HG03378 (cell line): ENCODE measurements around the gene STX3.
"Not testable (repeated sequence)": the region's sequence is repeated elsewhere in the genome, so short reads cannot be mapped to it uniquely, and the experiment has no call there.

Source experiments
- ATAC-seq: cut with Tn5 transposase; IDR thresholded peaks from one replicate; pipeline ENCODE4 v1.9.1; 2021; ENCODE audit warnings: mild to moderate bottlenecking, moderate library complexity; ENCODE audit not compliant: unreplicated experiment

Gene STX3

GRCh38 chr11:59756845-59757244 is 1.7 kb downstream of the STX3 start:
- ATAC-seq: peak; percentile 35

GRCh38 chr11:59758401-59759037 is 3.3 kb downstream of the STX3 start:
- no peak for ATAC-seq

DNA sequence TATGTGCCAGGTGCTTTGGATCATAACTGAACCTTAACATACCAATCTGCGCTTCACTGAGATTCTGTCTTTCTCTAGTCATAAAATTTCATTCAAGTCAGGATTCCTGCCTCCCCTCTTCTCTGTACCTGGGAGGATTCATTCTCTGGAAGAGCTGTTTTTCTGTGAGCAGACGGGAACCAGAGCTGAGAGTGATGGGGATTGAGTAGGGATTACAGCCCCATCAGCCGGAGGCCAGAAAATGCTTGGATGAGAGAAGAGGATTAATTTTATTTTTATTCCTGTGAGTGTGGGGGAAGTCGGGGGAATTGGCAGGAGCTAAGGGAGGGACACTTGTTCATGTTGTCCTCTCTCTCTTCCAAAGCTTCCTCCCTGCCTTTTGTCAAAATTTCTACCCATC is 4.7 kb downstream of the STX3 start:
- ATAC-seq: no peak

- no peak for ATAC-seq
Measured at GRCh38 chr11:59760771-59761170, 5.6 kb downstream of the STX3 start.

GRCh38 chr11:59761993-59762392 is 6.8 kb downstream of the STX3 start:
- ATAC-seq: no peak

- ATAC-seq: no peak
Measured at GRCh38 chr11:59765068-59765735, 10.0 kb downstream of the STX3 start.

GRCh38 chr11:59766542-59767224 is 11.5 kb downstream of the STX3 start:
- ATAC-seq: no peak

DNA sequence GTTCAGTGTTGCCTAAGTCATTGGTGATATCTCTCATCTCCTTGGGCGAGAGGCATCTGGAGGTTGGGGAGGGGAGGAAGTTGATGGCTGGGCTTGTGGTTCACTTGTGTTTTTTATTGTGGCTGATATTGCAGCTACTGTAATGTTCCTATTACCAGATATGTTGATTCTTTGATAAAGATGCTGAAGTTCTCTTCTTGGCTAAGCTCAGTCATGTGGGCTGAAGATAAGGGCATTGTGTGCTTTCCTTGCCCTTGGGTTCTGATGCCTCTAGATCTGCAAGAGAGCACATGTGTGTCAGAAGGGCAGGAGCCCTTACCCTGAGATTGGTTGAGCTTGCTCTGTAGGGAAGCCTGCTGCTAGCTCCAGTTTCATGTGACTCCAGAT is 12.0 kb downstream of the STX3 start:
- no peak for ATAC-seq

DNA sequence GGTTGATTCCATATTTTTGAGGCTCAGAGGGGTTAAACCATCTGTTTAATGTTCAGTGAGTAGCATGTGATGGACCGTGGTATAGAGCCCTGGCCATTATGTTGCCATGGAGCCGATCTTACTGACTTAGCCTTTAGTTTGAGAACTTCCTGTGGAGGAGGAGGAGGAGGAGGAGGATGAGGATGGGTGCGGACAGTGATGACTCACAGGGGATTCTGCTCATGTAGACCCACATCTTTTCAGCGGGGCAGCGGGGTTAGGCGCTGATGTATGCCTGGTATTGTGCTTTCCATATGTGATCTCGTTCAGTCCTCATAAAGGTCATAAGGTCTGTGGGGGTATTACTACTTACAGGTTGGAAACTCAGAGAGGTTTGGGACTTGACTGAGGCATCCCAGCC is 13.9 kb downstream of the STX3 start:
- no peak for ATAC-seq

- ATAC-seq: no peak
Measured at GRCh38 chr11:59769828-59770227, 14.7 kb downstream of the STX3 start.

GRCh38 chr11:59770319-59770718 is 15.1 kb downstream of the STX3 start:
- no peak for ATAC-seq

DNA sequence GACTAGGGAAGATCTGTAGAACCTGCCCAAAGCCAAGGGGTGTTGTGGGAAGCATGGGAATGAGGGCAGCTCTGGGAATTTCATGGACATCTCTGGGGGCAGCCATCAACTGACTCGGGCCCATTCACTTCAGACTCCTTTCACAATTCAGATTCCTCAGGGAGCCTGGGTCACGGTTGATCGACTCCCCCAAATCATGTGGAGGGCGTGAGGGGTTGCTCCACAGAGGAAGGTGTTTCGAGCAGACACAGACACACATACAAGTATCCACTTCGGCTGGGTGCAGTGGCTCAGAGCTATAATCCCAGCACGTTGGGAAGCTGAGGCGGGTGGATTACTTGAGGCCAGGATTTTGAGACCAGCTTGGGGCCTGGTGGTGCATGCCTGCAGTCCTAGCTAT is 15.7 kb downstream of the STX3 start:
- ATAC-seq: no peak

GRCh38 chr11:59771605-59772004 is 16.4 kb downstream of the STX3 start:
- no peak for ATAC-seq

- no peak for ATAC-seq
Measured at GRCh38 chr11:59773083-59773440, 17.9 kb downstream of the STX3 start.

GRCh38 chr11:59776210-59777066 is 21.3 kb downstream of the STX3 start:
- ATAC-seq: no peak

GRCh38 chr11:59777104-59777503 is 21.9 kb downstream of the STX3 start:
- no peak for ATAC-seq

DNA sequence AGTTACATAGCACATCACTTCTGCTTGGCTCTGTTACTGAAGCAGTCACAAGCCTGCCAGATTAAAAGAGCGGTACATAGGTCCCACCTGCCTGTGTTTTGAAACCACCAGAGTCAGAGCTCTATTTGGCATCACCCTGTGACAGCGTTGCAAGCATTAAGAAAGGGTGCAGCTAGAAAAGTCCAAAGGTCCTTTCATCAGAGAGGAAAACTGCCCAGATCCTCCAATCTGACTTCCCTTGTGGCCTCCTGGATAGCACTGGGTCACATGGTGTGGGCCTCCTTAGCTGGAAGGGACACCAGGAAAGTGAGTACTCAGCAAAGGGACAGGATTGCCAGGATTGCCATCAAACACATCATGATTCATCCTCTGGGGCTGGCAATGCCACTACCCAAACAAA is 22.9 kb downstream of the STX3 start:
- ATAC-seq: no peak

- ATAC-seq: no peak
Measured at GRCh38 chr11:59779487-59779886, 24.3 kb downstream of the STX3 start.

DNA sequence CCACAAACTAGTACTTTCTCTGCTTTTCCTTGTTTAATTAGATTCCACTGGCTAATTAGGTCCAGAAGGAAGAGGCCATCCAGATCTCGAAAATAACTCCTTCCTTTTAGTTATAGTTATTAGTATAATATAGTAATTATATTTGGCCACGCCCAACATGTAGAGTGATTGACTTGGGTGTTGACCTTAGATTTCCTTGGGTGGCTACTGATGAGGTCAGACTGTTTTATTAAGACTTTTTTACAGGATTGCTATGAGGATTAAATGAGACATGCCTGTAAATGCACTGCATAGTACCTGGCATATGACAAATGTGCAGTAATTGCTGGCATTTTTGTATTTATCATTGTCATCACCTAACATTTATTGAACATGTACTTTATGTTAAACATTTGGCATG is 26.9 kb downstream of the STX3 start:
- no peak for ATAC-seq

DNA sequence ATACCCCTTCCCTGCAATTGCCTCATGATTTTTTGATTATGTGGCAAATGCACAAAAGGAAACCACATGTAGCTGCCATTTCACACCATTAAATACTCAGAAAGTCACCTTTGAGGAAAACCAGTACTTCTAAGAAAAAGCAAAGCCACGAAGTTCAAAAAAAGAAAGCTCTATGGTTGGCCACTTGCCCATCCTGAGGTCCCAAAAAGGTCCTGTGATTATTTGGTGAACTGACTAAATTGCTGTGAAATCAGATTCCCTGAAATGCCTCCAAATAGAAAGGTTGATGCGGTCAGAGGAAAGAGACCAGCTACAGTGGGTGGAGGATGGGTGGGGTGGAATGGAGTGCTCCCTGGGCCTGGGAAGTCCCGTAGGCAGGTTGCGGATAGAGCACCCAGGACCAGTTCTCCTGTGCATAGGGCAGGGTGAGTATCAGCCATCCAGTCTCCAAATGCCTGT is 28.5 kb downstream of the STX3 start:
- ATAC-seq: no peak

GRCh38 chr11:59784441-59784840 is 29.3 kb downstream of the STX3 start:
- ATAC-seq: not testable (repeated sequence)
